OCI-LY7 (cell line): Measurements from ENCODE around the gene GRIK1. TPM values are rescaled to one million over a fixed set of nuclear protein-coding genes. Genes with fewer than 3 reads are reported as not detected.

ENCODE experiments used
- BruUV-seq: library from RNA; stranded (reverse); fragments of 400-500 nt; replicated peaks from 2 replicates; lab custom pipeline; 2021; lab: Mats Ljungman, UMichigan
- CTCF ChIA-PET: fragments of 300-600 bp; sonication (Branson Sonifier 250); formaldehyde crosslinking; loops from one replicate; lab custom pipeline; 2022; ENCODE audit warnings: antibody characterized with exemption; ENCODE audit not compliant: unreplicated experiment; lab: Charles Lee
- POLR2A ChIA-PET: fragments of 300-600 bp; sonication (Branson Sonifier 250); formaldehyde crosslinking; loops from one replicate; lab custom pipeline; 2022; ENCODE audit warnings: antibody characterized with exemption; lab: Charles Lee
- DNase-seq: peaks from one replicate; pipeline ENCODE4 v3.0.0-alpha.2; 2015; ENCODE audit warnings: low spot score
- H2AFZ ChIP-seq: fragments of 200-600 bp; sonication (generic), shearing (Covaris generic); 2 replicates; pipeline ENCODE4 v1.6.1; 2014; ENCODE audit warnings: mild to moderate bottlenecking, antibody characterized with exemption, low read length, moderate library complexity
- H3K27ac ChIP-seq: fragments of 200-600 bp; sonication (generic); 2 replicates; pipeline ENCODE4 v1.5.1; 2014; ENCODE audit warnings: mixed run types, low read depth, mild to moderate bottlenecking, moderate library complexity, low read length, inconsistent platforms; ENCODE audit not compliant: poor library complexity, severe bottlenecking
- H3K36me3 ChIP-seq: fragments of 200-600 bp; sonication (generic); 2 replicates; pipeline ENCODE4 v1.6.1; 2014; ENCODE audit warnings: mild to moderate bottlenecking, antibody characterized with exemption, low read length, moderate library complexity, mixed read lengths; ENCODE audit not compliant: insufficient read depth
- H3K4me1 ChIP-seq: fragments of 200-600 bp; sonication (generic); 2 replicates; pipeline ENCODE4 v1.5.1; 2014; ENCODE audit warnings: mild to moderate bottlenecking, low read length; ENCODE audit not compliant: insufficient read depth, poor library complexity, severe bottlenecking
- H3K4me2 ChIP-seq: fragments of 200-600 bp; sonication (generic); 2 replicates; pipeline ENCODE4 v1.6.1; 2014; ENCODE audit warnings: mild to moderate bottlenecking, low read length
- H3K4me3 ChIP-seq: fragments of 200-600 bp; sonication (generic); 2 replicates; pipeline ENCODE4 v1.5.1; 2014; ENCODE audit warnings: mild to moderate bottlenecking, low read depth, low read length; ENCODE audit not compliant: poor library complexity, severe bottlenecking
- H3K79me2 ChIP-seq: fragments of 200-600 bp; sonication (generic); 2 replicates; pipeline ENCODE4 v1.6.1; 2016; ENCODE audit warnings: low read depth, mild to moderate bottlenecking, low read length, moderate library complexity, mixed read lengths; ENCODE audit not compliant: insufficient read depth
- H3K9me2 ChIP-seq: fragments of 200-600 bp; sonication (generic); 2 replicates; pipeline ENCODE4 v1.6.1; 2016; ENCODE audit warnings: mild to moderate bottlenecking, low read length, mixed read lengths; ENCODE audit not compliant: insufficient read depth
- H3K9me3 ChIP-seq: fragments of 200-600 bp; sonication (generic); 2 replicates; pipeline ENCODE4 v1.6.1; 2014; ENCODE audit warnings: mild to moderate bottlenecking, mixed run types, low read length, mixed read lengths
- H4K20me1 ChIP-seq: fragments of 200-600 bp; sonication (generic); 2 replicates; pipeline ENCODE4 v1.6.1; 2014; ENCODE audit warnings: mild to moderate bottlenecking, antibody characterized with exemption, low read length, moderate library complexity, mixed read lengths; ENCODE audit not compliant: insufficient read depth
- CTCF ChIP-seq: fragments of 200-600 bp; sonication (generic); conservative IDR thresholded peaks from 2 replicates; pipeline ENCODE4 v1.5.1; 2014; ENCODE audit warnings: mild to moderate bottlenecking, antibody characterized with exemption, low read length, moderate library complexity, mixed read lengths
- EZH2phosphoT487 ChIP-seq: fragments of 200-600 bp; sonication (generic); IDR thresholded peaks from 2 replicates; pipeline ENCODE4 v1.6.1; 2018; ENCODE audit warnings: low read depth, borderline replicate concordance, mild to moderate bottlenecking, mixed run types, antibody characterized with exemption, low read length, moderate library complexity, mixed read lengths
- intact Hi-C: fragments of 100-400 bp; cut with micrococcal nuclease; formaldehyde crosslinking; loops from one replicate; pipeline ENCODE4 v1.10.0; 2022; ENCODE audit not compliant: unreplicated experiment
- total RNA-seq, 2 experiments: library from RNA; depleted of rRNA in 1 of 2; stranded (reverse); fragments of >200 nt in 1 of 2; shearing (Covaris generic) in 1 of 2; gene quantifications; 2 replicates each; pipeline ENCODE4 v1.2.3, GENCODE V29; 2014 to 2022

Gene GRIK1
- total RNA-seq, 2 experiments from 2014 or later, result 4.1 TPM; not detected in 1

- Histone ChIP-seq H3K4me1 (peaks cover 33% of the 10 kb centered on the region), H3K9me3 (0 out of 2 replicates have a peak, but pooled peaks cover 5% of the 10 kb centered on the region), H3K4me3 (peak overlapping the region; percentile 19), H3K4me2 (peak overlapping the region; percentile 51), H3K79me2 (no peaks in the 10 kb centered on the region), H3K27ac (peak overlapping the region; percentile 48), H4K20me1 (no peaks in the 10 kb centered on the region), H3K9me2 (no peaks in the 10 kb centered on the region), H2AFZ (peak overlapping the region; percentile 29; the same call in 1 of the 2 replicates), H3K36me3 (no peaks in the 10 kb centered on the region)
- TF ChIP-seq CTCF, result no peak
- no TSS peak for BruUV-seq
- ChIA-PET CTCF (no interaction called here), POLR2A (interaction anchor here (0.9 to 2.9 kb wide), 7 partner anchors 9 to 73 kb away, joined by 3 to 8 read pairs (median 3); no protein-coding TSS in a partner anchor)
- intact Hi-C loops, result no loop called here
- DNase-seq, result peak; percentile 39
Observed at GRCh38 chr21:29640080-29640508, 299.7 kb downstream of the GRIK1 start.

GRCh38 chr21:29639366-29640079 is 300.3 kb downstream of the GRIK1 start:
- peak overlapping the region; percentile 48 for H3K27ac ChIP-seq
- no peak for TF ChIP-seq CTCF
- TF ChIP-seq EZH2phosphoT487, result no peak
- peak; percentile 11 for DNase-seq
- intact Hi-C loops, result no loop called here
- peaks cover 33% of the 10 kb centered on the region for H3K4me1 ChIP-seq
- 0 out of 2 replicates have a peak, but pooled peaks cover 5% of the 10 kb centered on the region for H3K9me3 ChIP-seq
- no peaks in the 10 kb centered on the region for H3K36me3 ChIP-seq
- no peaks in the 10 kb centered on the region for H3K9me2 ChIP-seq
- peak overlapping the region; percentile 19 for H3K4me3 ChIP-seq
- POLR2A ChIA-PET, result interaction anchor here (0.7 to 2.9 kb wide), 7 partner anchors 9 to 74 kb away, joined by 3 to 8 read pairs (median 3); no protein-coding TSS in a partner anchor
- H4K20me1 ChIP-seq, result no peaks in the 10 kb centered on the region
- no peaks in the 10 kb centered on the region for H3K79me2 ChIP-seq
- peak overlapping the region; percentile 29; the same call in 1 of the 2 replicates for H2AFZ ChIP-seq
- H3K4me2 ChIP-seq, result peak overlapping the region; percentile 51
- no TSS peak for BruUV-seq
- CTCF ChIA-PET, result no interaction called here
